HPDE6-E6E7 (cell line): Measurements from ENCODE around the gene MYOF.

ENCODE experiments used
- DNase-seq: peaks from one replicate; pipeline ENCODE4 v3.0.0; 2011; ENCODE audit warnings: missing footprints; ENCODE audit errors: extremely low spot score

MYOF gene

GRCh38 chr10:93261089-93261488 lies 221.0 kb downstream of the MYOF start:
- no peak for DNase-seq

GRCh38 chr10:93259126-93259525 lies 223.0 kb downstream of the MYOF start:
- no peak for DNase-seq
